ENCODE results near the gene SLC39A5. TPM values are rescaled to one million over a fixed set of nuclear protein-coding genes. Genes with fewer than 3 reads are reported as not detected.

Gene SLC39A5
- polyA plus RNA-seq, 3 donors, result 0.21 to 0.25 TPM; not detected in 1

DNA sequence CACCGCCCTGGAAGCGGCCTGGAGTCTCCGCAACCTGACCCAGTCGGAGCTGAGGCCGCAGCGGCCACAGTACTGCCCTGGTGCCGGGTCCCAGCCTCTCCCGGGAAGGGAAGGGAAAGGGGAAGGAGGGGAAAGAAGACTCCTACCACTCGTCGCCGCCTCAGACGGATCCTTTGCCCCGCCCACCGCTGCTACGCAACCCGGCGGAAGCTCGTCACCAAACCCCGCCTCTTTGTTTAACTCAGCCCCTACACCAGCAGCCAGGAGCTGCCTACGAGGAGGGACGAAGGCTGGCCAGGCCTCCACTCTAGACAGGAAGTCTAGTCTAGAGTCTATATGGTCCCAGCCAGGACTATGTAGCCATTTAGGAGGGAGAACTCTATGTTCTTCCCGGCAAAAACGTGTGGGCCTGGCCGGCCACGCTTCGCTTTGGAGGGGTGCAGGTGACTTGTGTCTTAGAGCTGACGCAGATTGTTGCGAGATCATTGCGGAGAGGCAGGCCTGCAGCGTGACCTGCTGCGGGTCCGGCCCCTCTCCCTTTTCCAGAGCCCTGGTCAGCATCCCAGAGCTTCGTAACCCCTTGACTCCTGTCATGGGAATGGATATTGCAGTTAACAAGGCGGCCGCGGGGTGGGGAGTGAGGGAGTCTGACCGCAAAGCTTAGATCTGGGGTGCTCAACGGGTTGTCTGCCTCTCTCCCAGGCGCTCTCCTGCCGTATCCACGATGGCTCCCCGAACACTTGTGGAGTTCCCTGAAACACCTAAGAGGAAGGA, 7.9 kb upstream of the SLC39A5 start, which contains the start of gene RNF41:
TSS of gene RNF41 (minus strand) at position 166 of the 774 bp plus-strand sequence. CDS start 7,875 bp downstream, outside the sequence.
- Histone ChIP-seq H3K27me3 (ENCODE audit: control insufficient read depth in 2 of 2, insufficient read depth in 2 of 2, low read length in 2 of 2) (no peaks in the 10 kb centered on the region), H3K27ac (ENCODE audit: low read depth in 1 of 2, low read length in 2 of 2) (peak within 1 kb of the TSS; percentile 94), H3K4me3 (replicated peaks in 1 of 3; ENCODE audit: low read depth in 2 of 3, low read length in 3 of 3) (peak within 1 kb of the TSS; percentile 71 to 96 (median 85)), H3K4me2 (replicated peaks; ENCODE audit: extremely low read depth, low read length, poor library complexity, severe bottlenecking) (peak within 1 kb of the TSS; percentile 93), H2AFZ (ENCODE audit: insufficient read depth, low read depth, low read length, poor library complexity, severe bottlenecking) (peak within 1 kb of the TSS; percentile 92), H3K9me3 (replicated peaks in 1 of 2; ENCODE audit: control insufficient read depth in 1 of 2, insufficient read depth in 1 of 2, low read length in 2 of 2) (no peaks in the 10 kb centered on the region), H4K20me1 (ENCODE audit: insufficient read depth, low read length) (peaks cover 17% of the 10 kb centered on the region), H3K4me1 (ENCODE audit: control insufficient read depth in 1 of 2, insufficient read depth in 2 of 2, low read length in 2 of 2) (peaks cover 44 to 48% of the 10 kb centered on the region in 2 donors), H3K79me2 (ENCODE audit: insufficient read depth, low read length) (peaks cover 53% of the 10 kb centered on the region), H3K36me3 (replicated peaks in 1 of 2; ENCODE audit: control insufficient read depth in 1 of 2, insufficient read depth in 2 of 2, low read length in 2 of 2) (peaks cover 3 to 8% of the 10 kb centered on the region in 2 donors), H3K9ac (ENCODE audit: insufficient read depth, low read length, poor library complexity, severe bottlenecking) (peak within 1 kb of the TSS; percentile 82)
- H3K9me3 Mint-ChIP-seq, result peaks cover 0 to 2% (median 0%) of the 10 kb centered on the region in 7 donors
- H3K36me3 Mint-ChIP-seq, result peaks cover 2 to 14% of the 10 kb centered on the region in 2 donors
- H3K27me3 Mint-ChIP-seq (ENCODE audit: low read depth in 3 of 3), result no peaks in the 10 kb centered on the region
- WGBS (ENCODE audit: insufficient coverage), result 0% methylated on average over 24 of the region's 42 CpGs
- H3K4me1 Mint-ChIP-seq, result peaks cover 44% of the 10 kb centered on the region
- intact Hi-C loops (cut with micrococcal nuclease), result loop anchor here (2.0 to 5.0 kb wide), 4 partner anchors 35 to 103 kb away; partner anchors contain the start of genes ESYT1 (in 1 of the 2), MYL6 (in 1 of the 2), SMARCC2 (in 1 of the 2) and ZC3H10 (in 1 of the 2)
- peak within 1 kb of the TSS; percentile 95 to 98 for H3K4me3 Mint-ChIP-seq
- H3K27ac Mint-ChIP-seq, result peak within 1 kb of the TSS; percentile 98 to 100 (median 99)
- TF ChIP-seq, protein P1, sequence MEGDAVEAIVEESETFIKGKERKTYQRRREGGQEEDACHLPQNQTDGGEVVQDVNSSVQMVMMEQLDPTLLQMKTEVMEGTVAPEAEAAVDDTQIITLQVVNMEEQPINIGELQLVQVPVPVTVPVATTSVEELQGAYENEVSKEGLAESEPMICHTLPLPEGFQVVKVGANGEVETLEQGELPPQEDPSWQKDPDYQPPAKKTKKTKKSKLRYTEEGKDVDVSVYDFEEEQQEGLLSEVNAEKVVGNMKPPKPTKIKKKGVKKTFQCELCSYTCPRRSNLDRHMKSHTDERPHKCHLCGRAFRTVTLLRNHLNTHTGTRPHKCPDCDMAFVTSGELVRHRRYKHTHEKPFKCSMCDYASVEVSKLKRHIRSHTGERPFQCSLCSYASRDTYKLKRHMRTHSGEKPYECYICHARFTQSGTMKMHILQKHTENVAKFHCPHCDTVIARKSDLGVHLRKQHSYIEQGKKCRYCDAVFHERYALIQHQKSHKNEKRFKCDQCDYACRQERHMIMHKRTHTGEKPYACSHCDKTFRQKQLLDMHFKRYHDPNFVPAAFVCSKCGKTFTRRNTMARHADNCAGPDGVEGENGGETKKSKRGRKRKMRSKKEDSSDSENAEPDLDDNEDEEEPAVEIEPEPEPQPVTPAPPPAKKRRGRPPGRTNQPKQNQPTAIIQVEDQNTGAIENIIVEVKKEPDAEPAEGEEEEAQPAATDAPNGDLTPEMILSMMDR (IDR thresholded peaks at IDR 0.05), result no peak
- DNase-seq, result peak; percentile 92 to 95 (median 94)

DNA sequence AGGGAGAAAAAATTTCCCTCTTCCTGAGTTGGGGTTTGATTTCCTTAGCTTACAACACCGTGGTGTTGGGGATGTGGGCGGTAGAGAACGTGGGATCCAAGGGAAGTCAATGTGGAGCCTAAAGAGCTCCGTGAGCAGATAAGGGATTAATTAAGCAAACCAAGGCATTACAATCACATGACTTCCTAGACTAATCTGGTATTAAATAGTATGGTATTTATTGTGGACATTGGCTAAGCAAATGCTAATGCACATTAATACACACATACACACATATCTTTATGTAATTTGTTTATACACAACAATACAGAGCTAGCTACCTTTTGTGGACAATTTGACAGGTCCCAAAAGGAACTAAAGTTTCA, 7.3 kb upstream of the SLC39A5 start:
- Mint-ChIP-seq H3K36me3 (peaks cover 4 to 12% of the 10 kb centered on the region in 2 donors), H3K27ac (peak overlapping the region; percentile 98 to 100 (median 99)), H3K4me1 (peaks cover 42% of the 10 kb centered on the region), H3K27me3 (ENCODE audit: low read depth in 3 of 3) (no peaks in the 10 kb centered on the region), H3K4me3 (peak overlapping the region; percentile 95 to 98), H3K9me3 (peaks cover 0 to 2% (median 0%) of the 10 kb centered on the region in 7 donors)
- Histone ChIP-seq H3K4me3 (replicated peaks in 1 of 3; ENCODE audit: low read depth in 2 of 3, low read length in 3 of 3) (peak overlapping the region; percentile 71 to 96 (median 85)), H3K27ac (ENCODE audit: low read depth in 1 of 2, low read length in 2 of 2) (peak overlapping the region; percentile 94), H3K4me2 (replicated peaks; ENCODE audit: extremely low read depth, low read length, poor library complexity, severe bottlenecking) (peak overlapping the region; percentile 93), H3K9ac (ENCODE audit: insufficient read depth, low read length, poor library complexity, severe bottlenecking) (peak overlapping the region; percentile 82), H3K36me3 (replicated peaks in 1 of 2; ENCODE audit: control insufficient read depth in 1 of 2, insufficient read depth in 2 of 2, low read length in 2 of 2) (peaks cover 1 to 2% of the 10 kb centered on the region in 2 donors), H3K4me1 (ENCODE audit: control insufficient read depth in 1 of 2, insufficient read depth in 2 of 2, low read length in 2 of 2) (peaks cover 44 to 48% of the 10 kb centered on the region in 2 donors), H4K20me1 (ENCODE audit: insufficient read depth, low read length) (peaks cover 13% of the 10 kb centered on the region), H3K79me2 (ENCODE audit: insufficient read depth, low read length) (peaks cover 47% of the 10 kb centered on the region), H2AFZ (ENCODE audit: insufficient read depth, low read depth, low read length, poor library complexity, severe bottlenecking) (peak overlapping the region; percentile 92), H3K27me3 (ENCODE audit: control insufficient read depth in 2 of 2, insufficient read depth in 2 of 2, low read length in 2 of 2) (no peaks in the 10 kb centered on the region), H3K9me3 (replicated peaks in 1 of 2; ENCODE audit: control insufficient read depth in 1 of 2, insufficient read depth in 1 of 2, low read length in 2 of 2) (no peaks in the 10 kb centered on the region)
- DNase-seq, result peak in 1 of 3 donors; percentile 13
- WGBS (ENCODE audit: insufficient coverage), result no CpG with 5 or more reads among the region's 4 CpGs
- intact Hi-C loops (cut with micrococcal nuclease), result loop anchor here (2.0 to 5.0 kb wide), 4 partner anchors 35 to 104 kb away; partner anchors contain the start of genes ESYT1 (in 1 of the 2), MYL6 (in 1 of the 2), SMARCC2 (in 1 of the 2) and ZC3H10 (in 1 of the 2)
- TF ChIP-seq, protein P1 (IDR thresholded peaks at IDR 0.05), result no peak

All from CD14-positive monocyte (primary cell).